ENCODE results near the gene NT5C.
A peak's percentile ranks its signal among the peaks of the same experiment; 100 is the strongest.

NT5C gene

GRCh38 chr17:75086496-75087181 is 44.9 kb downstream of the NT5C start:
- H3K9ac ChIP-seq (ENCODE audit: low read length): no peak overlapping the region
- H3K27me3 ChIP-seq (ENCODE audit: control insufficient read depth, insufficient read depth, low read length): no peaks in the 10 kb centered on the region
- H3K36me3 ChIP-seq (ENCODE audit: control insufficient read depth, low read depth, low read length): no peaks in the 10 kb centered on the region
- no peak overlapping the region for H3K27ac ChIP-seq (ENCODE audit: low read length)
- peak overlapping the region; percentile 72 for H3K4me3 ChIP-seq (ENCODE audit: low read length)
- peaks cover 12% of the 10 kb centered on the region for H3K4me1 ChIP-seq (ENCODE audit: control insufficient read depth, low read depth, low read length)
- no peaks in the 10 kb centered on the region for H3K9me3 ChIP-seq (ENCODE audit: control insufficient read depth, low read depth, low read length)

- H3K4me1 ChIP-seq (ENCODE audit: control insufficient read depth, low read depth, low read length): peaks cover 9% of the 10 kb centered on the region
- H3K27me3 ChIP-seq (ENCODE audit: control insufficient read depth, insufficient read depth, low read length): no peaks in the 10 kb centered on the region
- H3K27ac ChIP-seq (ENCODE audit: low read length): no peak overlapping the region
- no peak overlapping the region for H3K4me3 ChIP-seq (ENCODE audit: low read length)
- no peaks in the 10 kb centered on the region for H3K9me3 ChIP-seq (ENCODE audit: control insufficient read depth, low read depth, low read length)
- H3K9ac ChIP-seq (ENCODE audit: low read length): no peak overlapping the region
- no peaks in the 10 kb centered on the region for H3K36me3 ChIP-seq (ENCODE audit: control insufficient read depth, low read depth, low read length)
Measured at GRCh38 chr17:75084039-75084660, 47.4 kb downstream of the NT5C start.

- H3K4me3 ChIP-seq (ENCODE audit: low read length): no peak overlapping the region
- H3K9ac ChIP-seq (ENCODE audit: low read length): no peak overlapping the region
- no peaks in the 10 kb centered on the region for H3K36me3 ChIP-seq (ENCODE audit: control insufficient read depth, low read depth, low read length)
- H3K4me1 ChIP-seq (ENCODE audit: control insufficient read depth, low read depth, low read length): peaks cover 3% of the 10 kb centered on the region
- H3K9me3 ChIP-seq (ENCODE audit: control insufficient read depth, low read depth, low read length): no peaks in the 10 kb centered on the region
- no peak overlapping the region for H3K27ac ChIP-seq (ENCODE audit: low read length)
- H3K27me3 ChIP-seq (ENCODE audit: control insufficient read depth, insufficient read depth, low read length): no peaks in the 10 kb centered on the region
Measured at GRCh38 chr17:75082683-75083082, 48.9 kb downstream of the NT5C start.

DNA sequence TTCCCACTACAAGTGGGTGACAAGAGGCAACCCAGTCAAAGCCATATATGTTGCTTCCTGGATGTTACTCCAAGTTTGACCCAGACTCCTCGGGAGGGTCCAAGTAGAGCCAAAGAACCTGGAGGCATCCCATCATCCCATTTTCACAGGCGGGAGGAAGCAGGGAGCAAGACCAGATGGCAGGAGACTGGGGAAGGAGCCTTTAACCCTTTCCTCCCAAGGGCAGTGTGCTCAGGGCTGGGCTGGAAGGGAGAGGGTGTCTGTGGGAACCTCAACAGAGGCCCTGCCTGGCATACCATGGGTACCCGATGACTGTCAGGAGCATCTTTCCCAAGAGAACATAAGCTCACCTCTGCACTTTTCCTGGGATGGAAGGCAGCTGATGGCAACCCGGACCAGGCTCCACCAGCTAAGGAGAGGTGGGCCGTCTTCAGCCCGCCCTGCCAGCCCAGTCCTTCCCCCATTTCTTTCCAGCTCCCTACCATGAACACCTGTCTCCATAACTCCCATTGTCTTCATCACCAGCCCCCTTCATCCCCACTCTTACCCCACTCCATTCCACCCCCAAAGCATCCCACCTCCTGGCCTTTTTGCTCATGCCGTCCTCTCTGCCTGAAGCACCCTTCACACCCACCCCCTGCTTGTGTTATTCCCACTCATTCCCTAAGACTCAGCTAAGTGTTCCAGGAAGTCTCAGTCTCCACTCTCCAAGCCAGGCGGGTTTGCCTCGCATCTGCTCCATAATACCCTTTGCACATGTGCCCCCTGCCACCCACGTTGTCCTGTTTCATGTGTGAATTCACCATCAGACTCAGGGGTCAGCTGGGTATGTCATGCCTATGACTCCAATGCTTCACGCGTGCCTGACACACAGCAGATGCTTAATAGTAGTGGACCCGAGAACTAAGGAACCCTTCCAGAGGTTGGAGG is 49.7 kb downstream of the NT5C start:
- no peaks in the 10 kb centered on the region for H3K36me3 ChIP-seq (ENCODE audit: control insufficient read depth, low read depth, low read length)
- peaks cover 3% of the 10 kb centered on the region for H3K4me1 ChIP-seq (ENCODE audit: control insufficient read depth, low read depth, low read length)
- H3K9me3 ChIP-seq (ENCODE audit: control insufficient read depth, low read depth, low read length): no peaks in the 10 kb centered on the region
- H3K27ac ChIP-seq (ENCODE audit: low read length): no peak overlapping the region
- no peak overlapping the region for H3K9ac ChIP-seq (ENCODE audit: low read length)
- H3K4me3 ChIP-seq (ENCODE audit: low read length): no peak overlapping the region
- H3K27me3 ChIP-seq (ENCODE audit: control insufficient read depth, insufficient read depth, low read length): no peaks in the 10 kb centered on the region
